HG03460 (cell line): ENCODE measurements around the gene TBC1D22A.

Source experiments
- ATAC-seq: cut with Tn5 transposase; IDR thresholded peaks from one replicate; pipeline ENCODE4 v1.9.1; 2021; ENCODE audit not compliant: unreplicated experiment

Gene TBC1D22A

DNA sequence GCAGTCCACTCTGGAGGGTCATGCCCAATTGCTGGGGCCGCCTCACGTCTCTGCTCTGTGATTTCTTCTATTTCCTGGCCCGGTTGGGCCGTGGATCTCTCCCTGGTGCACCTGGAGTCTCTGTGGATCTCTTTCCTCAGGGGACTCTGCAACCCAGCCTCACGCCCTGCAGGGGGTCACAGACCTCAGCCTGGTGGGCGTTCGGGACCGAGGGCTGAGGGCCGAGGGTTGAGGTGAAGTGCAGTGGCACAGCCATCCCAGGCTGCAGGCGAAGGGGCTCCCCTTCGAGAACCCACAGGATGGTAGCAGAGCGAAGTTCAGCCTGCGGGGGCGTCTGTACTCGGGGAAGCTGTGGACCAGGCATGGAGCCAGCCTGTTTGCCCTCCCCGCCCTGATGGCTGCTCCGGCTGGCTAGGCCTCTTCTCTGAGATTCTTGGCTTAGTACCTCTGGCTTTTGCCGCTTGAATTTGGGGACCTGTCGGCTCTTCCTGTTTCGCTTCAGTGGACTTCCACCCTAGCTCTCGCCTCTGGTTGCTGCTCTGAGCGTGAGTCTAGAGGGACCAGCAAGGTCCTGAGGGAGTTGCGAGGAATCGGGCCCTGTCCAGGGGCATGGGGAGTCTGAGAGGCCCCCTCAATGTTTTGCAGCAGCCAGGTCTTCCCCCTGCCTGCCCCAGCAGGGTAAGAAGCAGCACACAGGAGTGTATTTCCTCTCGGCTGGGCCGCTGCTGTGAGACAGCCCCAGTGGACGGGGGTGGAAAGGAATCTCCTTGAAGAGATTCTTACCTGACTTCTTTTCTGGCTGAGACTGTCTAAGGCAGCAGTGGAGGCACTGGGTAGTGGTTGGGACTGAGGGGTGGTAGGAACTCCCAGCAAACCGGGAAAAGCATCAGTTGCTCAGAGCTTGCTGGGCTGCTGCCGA is 140.8 kb downstream of the TBC1D22A start:
- ATAC-seq = no peak

DNA sequence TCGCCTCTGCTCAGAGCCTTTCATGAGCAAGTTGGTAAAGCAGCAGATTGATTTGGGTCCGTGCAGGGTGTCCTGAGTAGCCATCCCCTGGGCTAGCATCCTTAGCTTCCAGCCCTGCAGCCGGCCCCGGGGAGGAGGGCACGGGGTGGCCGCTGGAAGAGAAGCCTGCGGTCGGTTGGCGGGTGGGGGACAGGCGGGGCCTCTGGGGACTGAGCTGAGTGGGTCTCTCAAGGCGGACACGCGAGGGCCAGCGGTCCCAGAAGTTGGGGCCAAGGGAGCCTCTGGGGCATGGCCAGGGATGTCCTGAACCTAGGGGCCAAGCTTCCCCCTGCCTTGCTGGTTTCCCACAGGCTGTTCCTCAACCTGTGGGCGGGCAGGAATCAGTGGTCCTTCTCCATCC is 143.0 kb downstream of the TBC1D22A start:
- no peak for ATAC-seq

GRCh38 chr22:46905834-46906233 is 143.4 kb downstream of the TBC1D22A start:
- ATAC-seq = no peak

- ATAC-seq = no peak
Measured at GRCh38 chr22:46906326-46907045, 144.0 kb downstream of the TBC1D22A start.

DNA sequence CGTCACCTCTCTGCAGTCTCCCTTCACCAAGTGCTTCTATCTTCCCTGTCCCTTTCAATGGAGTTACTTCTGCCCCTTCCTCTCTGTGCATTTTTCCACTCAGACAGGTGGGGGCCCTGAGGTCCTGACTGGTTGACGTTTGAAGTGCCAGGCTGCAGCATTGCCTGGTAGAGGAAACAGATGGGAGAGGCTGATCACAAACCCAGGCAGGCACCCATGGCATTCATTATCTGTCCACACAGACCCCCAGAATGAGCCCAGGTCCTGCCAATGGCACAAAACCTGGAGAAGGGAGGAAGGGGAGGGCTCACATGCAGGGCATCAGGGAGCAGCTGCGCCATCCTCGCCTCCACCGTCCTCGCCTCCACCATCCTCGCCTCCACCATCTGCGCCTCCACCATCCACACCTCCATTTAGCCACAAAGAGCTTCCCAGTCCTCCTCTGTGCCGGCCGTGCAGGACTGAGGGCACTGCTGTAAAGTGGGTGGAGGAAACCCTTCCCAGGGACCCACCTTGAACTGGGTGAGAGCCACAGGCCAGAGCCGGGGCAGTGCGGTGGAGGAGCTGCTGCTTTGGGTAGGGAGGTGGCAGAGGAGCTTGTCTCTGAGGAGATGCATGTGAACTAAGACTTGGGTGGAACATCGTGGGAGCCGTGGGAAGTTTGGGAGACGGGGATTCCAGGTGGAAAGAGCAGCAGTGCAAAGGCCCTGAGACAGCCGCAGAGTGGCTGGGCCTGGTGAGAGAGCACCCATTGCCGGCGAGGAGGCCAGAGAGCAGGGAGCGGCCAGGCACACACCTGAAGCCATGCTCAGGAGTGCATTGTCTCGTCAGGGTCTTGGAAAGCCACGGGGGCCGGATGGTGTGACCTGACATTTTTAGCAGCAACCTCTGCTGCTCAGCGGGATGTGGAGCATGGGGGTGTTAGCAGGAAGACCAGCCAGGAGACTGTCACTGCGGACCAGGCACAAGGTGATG is 145.1 kb downstream of the TBC1D22A start:
- no peak for ATAC-seq

DNA sequence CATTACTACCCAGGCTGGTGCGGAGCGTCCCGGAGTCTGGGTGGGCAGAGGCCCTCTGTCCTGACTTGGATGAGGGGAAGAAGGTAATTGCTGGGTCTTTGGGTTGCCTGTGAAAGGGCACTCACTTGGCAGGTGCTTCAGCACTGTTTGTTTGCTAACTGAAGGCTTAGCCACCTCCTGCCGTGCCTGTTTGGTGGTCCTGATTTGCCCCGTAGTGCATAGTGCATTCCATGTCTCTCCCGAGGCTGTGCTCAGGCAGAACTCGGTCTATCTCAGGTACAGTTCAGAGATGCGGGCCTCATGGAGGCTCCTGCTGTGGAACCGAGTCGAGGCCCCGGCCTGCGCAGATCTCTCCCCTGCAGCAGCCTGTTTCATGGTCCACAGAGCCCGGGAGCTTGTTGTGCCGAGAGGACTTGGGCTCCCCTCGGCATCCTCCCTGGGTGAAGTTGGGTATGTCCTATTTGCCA is 146.2 kb downstream of the TBC1D22A start:
- no peak for ATAC-seq

GRCh38 chr22:46909237-46910030 is 147.0 kb downstream of the TBC1D22A start:
- no peak for ATAC-seq

DNA sequence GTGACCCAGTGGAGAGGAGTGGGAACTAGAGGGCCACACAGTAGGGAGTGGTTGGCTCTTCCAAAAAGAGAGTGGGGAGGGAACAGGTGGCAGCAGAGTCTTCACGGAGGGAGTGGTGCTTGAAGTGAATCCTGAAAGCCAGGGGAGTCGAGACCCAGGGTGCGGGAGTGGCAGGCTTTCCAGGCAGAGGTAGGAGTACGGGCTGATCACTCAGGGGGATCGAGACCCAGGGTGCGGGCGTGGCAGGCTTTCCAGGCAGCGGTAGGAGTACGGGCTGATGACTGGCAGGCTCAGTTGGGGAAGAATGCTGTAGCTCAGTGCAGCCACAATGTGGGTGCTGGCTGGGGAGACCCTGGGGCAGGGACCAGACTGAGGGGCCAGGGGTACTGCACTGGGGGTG is 148.2 kb downstream of the TBC1D22A start:
- ATAC-seq = no peak

GRCh38 chr22:46911346-46911745 is 148.9 kb downstream of the TBC1D22A start:
- no peak for ATAC-seq

DNA sequence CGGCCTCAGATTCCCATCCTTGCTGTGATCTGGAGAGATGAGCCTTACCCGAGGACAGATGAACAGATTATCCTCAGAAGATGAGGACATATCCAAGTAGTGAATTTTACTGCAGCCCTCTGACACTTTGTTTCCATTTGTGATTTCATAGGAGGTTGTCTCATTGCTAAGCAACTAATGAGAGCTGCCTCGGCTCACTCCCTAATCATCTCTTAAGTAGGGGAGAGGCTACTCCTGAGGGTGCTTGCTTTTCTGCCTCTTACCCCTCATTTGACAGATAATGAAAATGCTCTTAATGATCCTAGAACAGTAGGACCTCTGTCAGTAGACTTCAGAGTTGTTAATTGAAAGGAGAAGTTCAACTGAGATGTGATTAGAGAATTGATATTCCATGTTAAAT is 150.9 kb downstream of the TBC1D22A start:
- ATAC-seq = no peak

DNA sequence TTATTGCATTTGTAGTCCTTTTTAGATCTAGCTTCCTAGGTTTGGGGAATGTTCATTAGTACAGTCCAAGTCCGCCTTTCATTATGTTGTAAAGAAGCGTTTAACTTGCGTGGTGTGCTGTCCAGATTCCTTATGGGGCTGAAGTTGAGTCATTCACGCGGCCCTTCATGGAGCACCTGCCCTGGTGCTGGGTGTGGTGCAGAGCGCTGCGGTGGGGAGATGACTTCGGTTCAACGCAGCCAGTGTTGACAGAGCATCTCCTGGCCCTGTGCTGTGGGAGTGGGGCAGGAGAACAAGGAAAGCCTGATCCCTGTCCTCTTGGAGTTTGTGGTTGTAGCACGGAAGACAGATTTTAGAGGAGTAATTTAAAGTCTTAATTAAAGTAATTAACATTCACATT is 152.0 kb downstream of the TBC1D22A start:
- no peak for ATAC-seq

GRCh38 chr22:46914916-46915894 is 152.8 kb downstream of the TBC1D22A start:
- ATAC-seq = no peak

DNA sequence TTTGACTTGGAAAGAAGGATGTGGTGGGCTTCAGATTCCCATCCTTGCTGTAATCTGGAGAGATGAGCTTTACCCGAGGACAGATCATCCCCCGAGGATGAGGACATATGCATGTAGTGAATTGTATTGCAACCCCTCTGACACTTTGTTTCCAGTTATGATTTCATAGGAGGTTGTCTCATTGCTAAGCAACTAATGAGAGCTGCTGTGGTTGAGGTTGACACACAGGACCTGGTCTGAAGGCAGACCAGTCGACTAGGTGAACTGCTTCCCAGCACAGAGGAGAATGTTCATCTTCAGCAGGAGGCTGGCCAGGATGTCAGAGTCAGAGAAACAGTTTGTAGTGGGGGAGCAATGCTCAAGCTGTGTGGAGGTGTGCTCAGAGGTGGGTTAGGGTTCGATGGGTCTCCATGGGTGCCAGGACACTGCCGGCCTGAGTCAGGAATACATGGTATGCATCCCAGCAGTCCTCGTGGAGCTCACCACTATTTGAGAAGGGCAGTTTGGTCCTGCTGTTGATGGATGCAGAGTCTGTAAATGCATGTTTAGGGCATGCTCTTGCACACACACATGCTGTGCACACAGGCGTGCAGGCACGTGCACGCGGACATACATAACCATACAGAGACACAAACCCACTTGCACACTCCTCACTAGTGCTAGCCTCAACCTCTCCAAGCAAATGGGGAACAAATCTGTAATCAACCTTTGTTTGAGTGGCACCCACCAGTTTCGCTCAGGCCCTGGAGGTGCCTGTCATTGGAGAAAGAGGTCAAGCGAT is 153.7 kb downstream of the TBC1D22A start:
- no peak for ATAC-seq

DNA sequence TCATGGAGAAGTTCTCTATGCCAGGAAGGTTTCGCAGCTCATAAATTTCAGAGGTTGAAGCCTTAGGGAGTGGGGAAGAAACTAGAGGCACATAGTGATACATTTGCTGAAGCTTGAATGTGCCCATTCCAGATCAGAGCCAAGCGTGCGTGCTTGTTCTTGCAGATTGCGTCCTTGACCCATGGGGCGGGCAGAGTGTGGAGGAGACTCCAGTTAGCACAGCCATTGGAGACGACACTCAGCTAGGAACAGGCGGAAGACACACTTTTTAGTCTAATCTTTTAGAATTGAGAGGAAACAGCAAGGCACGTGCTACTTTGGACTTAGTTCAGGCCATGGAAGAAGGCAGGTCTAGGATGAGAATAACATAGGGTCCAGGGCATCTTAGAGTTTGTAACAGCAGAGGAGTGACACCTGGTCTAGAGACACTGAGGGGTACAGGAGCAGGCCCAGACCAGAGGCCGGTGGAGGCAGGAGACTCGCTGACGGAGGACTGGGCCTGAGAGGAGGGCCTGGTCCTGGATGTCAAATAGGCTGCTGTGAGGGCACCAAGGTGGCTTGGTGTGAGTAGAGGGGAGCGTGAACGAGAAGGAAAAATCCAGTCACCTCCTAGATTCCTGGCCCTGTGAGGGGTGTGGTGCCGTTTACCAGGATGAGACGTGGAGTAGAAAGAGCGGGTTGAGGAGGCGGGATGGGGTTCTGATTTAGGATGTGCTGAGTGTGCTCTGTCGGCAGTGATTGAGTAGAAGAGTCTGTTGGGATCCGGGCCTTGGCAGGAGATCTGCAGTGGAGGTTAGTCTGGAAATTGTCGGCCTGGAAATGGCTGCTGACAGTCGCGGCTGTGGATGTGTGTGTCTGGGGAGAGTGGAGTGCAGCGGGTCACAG is 154.7 kb downstream of the TBC1D22A start:
- ATAC-seq = no peak

DNA sequence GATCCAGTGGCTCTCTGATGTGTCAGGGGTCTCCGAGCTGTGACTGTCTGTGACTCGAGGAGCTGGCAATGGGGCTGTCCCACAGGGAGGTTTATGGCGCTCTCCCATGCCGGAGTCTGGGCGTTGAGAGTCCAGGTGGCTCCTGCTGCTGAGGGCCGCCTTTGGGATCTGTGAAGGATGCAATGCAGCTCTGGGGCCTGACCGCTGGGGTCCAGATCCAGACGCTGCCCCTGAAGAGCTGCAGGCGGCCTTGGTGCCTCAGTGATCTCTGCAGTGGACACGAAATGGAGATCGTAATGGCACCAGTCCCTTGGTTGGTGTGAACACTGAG is 155.3 kb downstream of the TBC1D22A start:
- no peak for ATAC-seq

DNA sequence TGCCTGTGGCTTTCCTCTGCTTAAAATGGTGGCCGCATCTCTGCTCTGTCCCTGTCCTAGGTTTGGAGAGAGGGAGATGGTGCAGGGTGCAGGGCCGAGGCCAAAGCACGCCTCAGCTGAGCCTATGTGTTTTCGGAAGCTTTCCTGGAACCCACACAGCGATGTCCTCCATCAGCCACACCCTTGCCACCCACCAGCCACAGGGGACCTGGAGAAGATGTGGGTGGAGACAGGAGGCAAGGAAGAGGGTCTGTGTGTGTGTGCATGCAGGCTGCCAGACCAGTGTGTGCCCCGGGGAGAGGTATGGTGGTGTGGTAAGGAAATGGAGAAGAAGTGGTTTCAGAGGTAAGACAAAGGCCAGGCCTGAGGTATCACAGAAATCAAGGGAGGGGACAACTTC is 155.7 kb downstream of the TBC1D22A start:
- ATAC-seq = no peak

GRCh38 chr22:46922037-46922436 is 159.6 kb downstream of the TBC1D22A start:
- ATAC-seq = no peak
